HL-60 (cell line): ENCODE data around the gene MAD2L1.

Experiments
- DNase-seq, 2 experiments: peaks; one replicate each; pipeline ENCODE4 v3.0.0-alpha.2; 2010 to 2020; ENCODE audit warnings: low read depth in 1 of 2, low spot score in 1 of 2
- H3K27ac ChIP-seq: fragments of 250-450 bp; sonication (Bioruptor Pico); replicated peaks from 2 replicates; pipeline ENCODE4 v1.5.1; 2020; ENCODE audit warnings: mild to moderate bottlenecking, moderate library complexity
- H3K27me3 ChIP-seq: fragments of 250-450 bp; sonication (Bioruptor Pico); 2 replicates; pipeline ENCODE4 v1.5.1; 2021; ENCODE audit warnings: mild to moderate bottlenecking, moderate library complexity; ENCODE audit not compliant: insufficient read depth, poor library complexity, severe bottlenecking
- H3K4me3 ChIP-seq: replicated peaks from 2 replicates; pipeline ENCODE4 v1.5.1; 2011; ENCODE audit warnings: mild to moderate bottlenecking, control low read depth, low read length; ENCODE audit not compliant: insufficient read depth
- GABPA ChIP-seq: IDR thresholded peaks from 2 replicates; pipeline ENCODE4 v1.6.1; 2012; ENCODE audit warnings: low read depth
- POLR2AphosphoS5 ChIP-seq: IDR thresholded peaks from 2 replicates; pipeline ENCODE4 v1.6.1; 2012; ENCODE audit warnings: low read depth
- SPI1 ChIP-seq: IDR thresholded peaks from 2 replicates; pipeline ENCODE4 v1.6.1; 2012; ENCODE audit warnings: low read depth, mild to moderate bottlenecking, borderline replicate concordance
- TF ChIP-seq, protein P1 (sequence below): IDR thresholded peaks from one replicate; pipeline ENCODE4 v1.5.1; 2011; ENCODE audit warnings: low read length, control low read depth, inconsistent platforms; ENCODE audit not compliant: insufficient read depth
- TF ChIP-seq, protein P2 (sequence below): IDR thresholded peaks from 2 replicates; pipeline ENCODE4 v1.6.1; 2012; ENCODE audit warnings: low read depth; ENCODE audit not compliant: insufficient replicate concordance

MAD2L1 gene

DNA sequence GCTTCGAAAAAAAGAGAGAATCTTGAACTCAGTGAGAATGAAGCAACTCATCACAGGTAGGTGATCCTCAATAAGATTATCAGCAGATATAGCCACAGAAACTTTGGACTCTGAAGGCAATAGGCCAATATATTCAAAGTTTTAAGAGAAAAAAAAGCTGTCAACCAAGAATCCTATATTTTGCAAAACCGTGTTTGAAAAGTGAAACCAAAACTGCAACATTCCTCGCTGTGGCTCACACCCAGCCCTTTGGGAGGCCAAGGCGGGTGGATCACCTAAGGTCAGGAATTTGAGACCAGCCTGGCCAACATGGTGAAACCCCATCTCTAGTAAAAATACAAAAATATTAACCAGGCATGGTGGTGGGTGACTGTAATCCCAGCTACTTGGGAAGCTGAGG is 22.8 kb downstream of the MAD2L1 start:
- H3K27me3 ChIP-seq, result no peaks in the 10 kb centered on the region
- DNase-seq, result no peak
- no peak overlapping the region for H3K27ac ChIP-seq
- no peak overlapping the region for H3K4me3 ChIP-seq
- TF ChIP-seq, protein P1, sequence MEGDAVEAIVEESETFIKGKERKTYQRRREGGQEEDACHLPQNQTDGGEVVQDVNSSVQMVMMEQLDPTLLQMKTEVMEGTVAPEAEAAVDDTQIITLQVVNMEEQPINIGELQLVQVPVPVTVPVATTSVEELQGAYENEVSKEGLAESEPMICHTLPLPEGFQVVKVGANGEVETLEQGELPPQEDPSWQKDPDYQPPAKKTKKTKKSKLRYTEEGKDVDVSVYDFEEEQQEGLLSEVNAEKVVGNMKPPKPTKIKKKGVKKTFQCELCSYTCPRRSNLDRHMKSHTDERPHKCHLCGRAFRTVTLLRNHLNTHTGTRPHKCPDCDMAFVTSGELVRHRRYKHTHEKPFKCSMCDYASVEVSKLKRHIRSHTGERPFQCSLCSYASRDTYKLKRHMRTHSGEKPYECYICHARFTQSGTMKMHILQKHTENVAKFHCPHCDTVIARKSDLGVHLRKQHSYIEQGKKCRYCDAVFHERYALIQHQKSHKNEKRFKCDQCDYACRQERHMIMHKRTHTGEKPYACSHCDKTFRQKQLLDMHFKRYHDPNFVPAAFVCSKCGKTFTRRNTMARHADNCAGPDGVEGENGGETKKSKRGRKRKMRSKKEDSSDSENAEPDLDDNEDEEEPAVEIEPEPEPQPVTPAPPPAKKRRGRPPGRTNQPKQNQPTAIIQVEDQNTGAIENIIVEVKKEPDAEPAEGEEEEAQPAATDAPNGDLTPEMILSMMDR, result no peak
- TF ChIP-seq GABPA (no peak), SPI1 (no peak), POLR2AphosphoS5 (no peak)
- TF ChIP-seq, protein P2, sequence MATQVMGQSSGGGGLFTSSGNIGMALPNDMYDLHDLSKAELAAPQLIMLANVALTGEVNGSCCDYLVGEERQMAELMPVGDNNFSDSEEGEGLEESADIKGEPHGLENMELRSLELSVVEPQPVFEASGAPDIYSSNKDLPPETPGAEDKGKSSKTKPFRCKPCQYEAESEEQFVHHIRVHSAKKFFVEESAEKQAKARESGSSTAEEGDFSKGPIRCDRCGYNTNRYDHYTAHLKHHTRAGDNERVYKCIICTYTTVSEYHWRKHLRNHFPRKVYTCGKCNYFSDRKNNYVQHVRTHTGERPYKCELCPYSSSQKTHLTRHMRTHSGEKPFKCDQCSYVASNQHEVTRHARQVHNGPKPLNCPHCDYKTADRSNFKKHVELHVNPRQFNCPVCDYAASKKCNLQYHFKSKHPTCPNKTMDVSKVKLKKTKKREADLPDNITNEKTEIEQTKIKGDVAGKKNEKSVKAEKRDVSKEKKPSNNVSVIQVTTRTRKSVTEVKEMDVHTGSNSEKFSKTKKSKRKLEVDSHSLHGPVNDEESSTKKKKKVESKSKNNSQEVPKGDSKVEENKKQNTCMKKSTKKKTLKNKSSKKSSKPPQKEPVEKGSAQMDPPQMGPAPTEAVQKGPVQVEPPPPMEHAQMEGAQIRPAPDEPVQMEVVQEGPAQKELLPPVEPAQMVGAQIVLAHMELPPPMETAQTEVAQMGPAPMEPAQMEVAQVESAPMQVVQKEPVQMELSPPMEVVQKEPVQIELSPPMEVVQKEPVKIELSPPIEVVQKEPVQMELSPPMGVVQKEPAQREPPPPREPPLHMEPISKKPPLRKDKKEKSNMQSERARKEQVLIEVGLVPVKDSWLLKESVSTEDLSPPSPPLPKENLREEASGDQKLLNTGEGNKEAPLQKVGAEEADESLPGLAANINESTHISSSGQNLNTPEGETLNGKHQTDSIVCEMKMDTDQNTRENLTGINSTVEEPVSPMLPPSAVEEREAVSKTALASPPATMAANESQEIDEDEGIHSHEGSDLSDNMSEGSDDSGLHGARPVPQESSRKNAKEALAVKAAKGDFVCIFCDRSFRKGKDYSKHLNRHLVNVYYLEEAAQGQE, result no peak

DNA sequence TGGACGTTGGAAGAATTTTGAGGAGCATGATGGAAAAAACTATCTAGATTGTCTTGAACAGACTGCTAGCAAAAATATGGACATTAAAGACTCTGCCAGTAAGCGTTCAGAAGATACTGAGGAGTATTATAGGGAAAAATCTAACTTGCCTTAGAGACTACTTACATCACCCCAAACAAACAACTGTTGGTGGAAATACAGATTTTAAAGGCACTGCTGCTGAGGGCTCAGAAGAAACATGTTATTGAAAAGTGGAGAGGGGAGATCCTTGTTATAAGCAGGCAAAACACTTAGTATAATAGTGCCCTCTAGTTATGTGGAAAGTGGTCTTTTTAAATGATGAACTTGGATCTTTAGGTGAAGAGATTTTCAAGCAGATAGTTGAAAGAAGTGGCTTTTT is 29.2 kb downstream of the MAD2L1 start:
- DNase-seq, result no peak
- H3K4me3 ChIP-seq, result no peak overlapping the region
- TF ChIP-seq SPI1, result no peak
- no peak for TF ChIP-seq POLR2AphosphoS5
- TF ChIP-seq, protein P2, result no peak
- TF ChIP-seq GABPA, result no peak
- TF ChIP-seq, protein P1, result no peak
- H3K27me3 ChIP-seq, result peaks cover 2% of the 10 kb centered on the region
- no peak overlapping the region for H3K27ac ChIP-seq

DNA sequence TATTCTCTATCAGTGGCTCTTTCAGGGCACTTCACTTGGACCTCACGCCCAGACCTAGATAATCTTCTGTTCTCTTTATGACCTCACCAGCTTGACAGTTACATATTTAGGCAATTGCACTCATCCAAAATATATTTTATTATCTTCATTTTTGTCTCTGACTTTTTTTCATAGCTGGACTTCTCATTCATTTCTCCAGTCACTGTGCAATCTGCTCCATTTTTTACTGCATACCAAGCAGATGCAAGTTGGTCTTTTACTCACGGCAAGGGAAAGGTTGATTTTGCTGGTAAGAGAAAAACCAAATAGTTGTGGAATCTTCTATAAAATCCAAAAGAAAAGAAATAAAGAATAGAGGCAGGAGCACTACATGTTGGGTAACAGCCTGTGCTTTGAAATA is 31.7 kb downstream of the MAD2L1 start:
- no peak for TF ChIP-seq POLR2AphosphoS5
- no peak for TF ChIP-seq SPI1
- TF ChIP-seq, protein P1, result no peak
- TF ChIP-seq GABPA, result no peak
- TF ChIP-seq, protein P2, result no peak
- H3K27me3 ChIP-seq, result peaks cover 2% of the 10 kb centered on the region
- DNase-seq, result no peak
- no peak overlapping the region for H3K27ac ChIP-seq
- no peak overlapping the region for H3K4me3 ChIP-seq
